GM23338 (cell line): ENCODE results near the gene COX20.

Source experiments
- CREB1 ChIP-seq: fragments of 250-450 bp; sonication (Bioruptor Pico); IDR thresholded peaks from 2 replicates; pipeline ENCODE4 v1.5.0; 2020; ENCODE audit warnings: low read depth, mild to moderate bottlenecking, moderate library complexity
- EZH2phosphoT487 ChIP-seq: fragments of 200-600 bp; sonication (generic); IDR thresholded peaks from one replicate; pipeline ENCODE4 v1.8.1; 2018; ENCODE audit warnings: antibody characterized with exemption; ENCODE audit not compliant: unreplicated experiment

GRCh38 chr1:244800821-244801220 lies 34.6 kb upstream of the COX20 start:
- TF ChIP-seq CREB1 (CRISPR knock-in tag) (no peak), EZH2phosphoT487 (no peak)
